Measurements from ENCODE around the gene SNX25.
"Not testable (repeated sequence)": the region's sequence is repeated elsewhere in the genome, so short reads cannot be mapped to it uniquely, and the experiment has no call there.

The SNX25 gene

DNA sequence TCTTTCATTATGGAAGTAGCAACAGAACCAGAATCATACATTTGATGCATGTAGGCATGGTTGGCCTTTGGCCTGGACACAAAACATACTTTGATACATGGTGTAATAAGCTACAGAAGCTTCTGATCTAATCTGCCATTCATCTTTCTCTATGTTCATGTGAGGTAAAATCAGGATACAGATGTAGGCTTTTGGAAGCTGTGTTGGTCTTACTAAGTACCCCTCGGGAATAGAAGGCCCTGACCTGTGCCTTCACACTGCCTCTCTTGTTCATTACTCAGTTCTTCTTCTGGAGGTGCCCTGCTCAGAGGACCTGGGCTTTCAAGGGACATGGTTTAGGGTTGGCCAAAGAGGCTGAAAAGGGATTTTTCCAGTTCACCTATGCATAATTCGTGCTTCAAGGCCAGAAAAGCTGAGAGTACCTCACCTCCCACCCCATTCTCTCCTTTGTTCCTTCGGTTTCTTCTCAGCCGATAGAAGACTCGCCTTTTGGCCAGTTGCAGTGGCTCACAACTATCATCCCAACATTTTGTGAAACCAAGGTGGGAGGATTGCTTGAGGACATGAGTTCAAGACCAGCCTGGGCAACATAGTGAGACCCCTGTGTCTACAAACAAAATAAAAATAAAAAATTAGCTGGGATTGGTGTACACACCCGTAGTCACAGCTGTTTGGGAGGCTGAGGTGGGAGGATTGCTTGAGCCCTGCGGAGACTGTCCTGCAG lies 25.9 kb downstream of the SNX25 start:
- DNase-seq (ENCODE audit: low spot score) = no peak

DNA sequence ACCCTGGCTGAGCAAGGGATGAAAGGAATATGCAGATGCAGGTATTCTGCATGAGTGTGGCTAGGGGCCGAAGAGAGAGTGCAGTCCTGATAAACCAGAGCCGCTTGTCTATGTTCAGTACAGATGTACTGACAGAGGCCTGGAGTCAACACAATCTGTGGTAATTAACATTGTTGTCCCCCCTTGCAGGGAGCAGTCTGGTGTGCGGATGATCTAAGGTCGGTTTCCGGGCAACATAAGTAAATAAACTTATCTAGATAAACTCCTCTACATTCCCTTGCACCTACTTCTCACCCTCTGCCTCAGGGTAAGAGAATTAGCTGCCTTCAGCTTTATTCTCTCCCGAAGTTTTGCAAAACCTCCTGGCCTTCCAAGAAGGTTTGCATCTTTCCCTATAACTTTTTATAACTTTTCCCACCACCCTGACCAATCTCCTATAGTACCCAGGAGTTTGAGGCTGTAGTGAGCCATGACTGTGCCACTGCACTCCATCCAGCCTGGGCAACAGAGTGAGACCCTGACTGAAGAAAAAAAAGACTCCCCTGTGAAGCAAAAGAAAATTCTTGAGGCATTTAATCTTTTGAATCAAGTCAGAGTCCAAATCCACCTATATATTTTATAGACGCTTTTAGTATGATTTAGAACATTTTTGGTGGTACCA lies 26.6 kb downstream of the SNX25 start:
- DNase-seq (ENCODE audit: low spot score) = no peak

DNA sequence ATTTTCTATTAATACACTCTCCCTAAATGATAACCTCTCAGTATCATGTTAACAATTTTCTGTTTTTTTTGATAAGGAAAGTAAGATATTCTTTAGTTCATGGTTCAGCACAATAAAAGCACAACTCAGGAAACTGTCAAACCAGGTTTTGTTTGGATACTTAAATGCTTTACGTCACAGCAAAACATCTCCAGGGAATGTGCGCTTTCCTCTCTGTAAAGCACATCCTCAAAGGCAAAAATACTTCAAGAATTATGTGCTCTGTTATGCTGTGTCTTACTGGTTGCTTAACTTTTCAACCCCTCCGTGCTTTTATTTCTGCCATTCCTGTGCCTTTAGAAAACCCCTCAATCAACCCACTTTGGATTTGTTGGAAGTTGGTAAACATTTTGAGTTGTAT lies 27.8 kb downstream of the SNX25 start:
- no peak for DNase-seq (ENCODE audit: low spot score)

DNA sequence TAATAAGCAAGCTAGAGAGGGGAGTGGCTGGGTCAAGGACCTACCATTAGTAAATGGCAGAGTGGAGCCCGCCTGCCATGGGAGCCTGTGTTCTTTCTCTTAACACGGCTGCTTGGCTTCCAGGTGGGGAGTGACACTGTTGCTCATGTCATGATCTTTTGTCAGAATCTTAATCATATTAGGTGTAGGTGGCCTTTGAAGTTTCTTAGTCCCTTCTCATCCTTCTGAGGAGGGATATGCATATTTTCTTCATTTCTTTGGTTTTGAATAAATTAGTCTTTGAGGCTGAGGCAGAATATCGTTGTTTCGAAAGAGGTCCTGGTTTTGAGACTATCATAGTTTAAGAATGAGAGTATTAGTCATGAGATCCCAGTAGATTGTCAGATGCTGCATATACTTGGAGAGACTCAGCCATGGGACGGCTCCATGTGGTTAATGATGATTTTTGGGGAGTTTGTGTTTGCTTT lies 28.9 kb downstream of the SNX25 start:
- DNase-seq (ENCODE audit: low spot score) = no peak

DNA sequence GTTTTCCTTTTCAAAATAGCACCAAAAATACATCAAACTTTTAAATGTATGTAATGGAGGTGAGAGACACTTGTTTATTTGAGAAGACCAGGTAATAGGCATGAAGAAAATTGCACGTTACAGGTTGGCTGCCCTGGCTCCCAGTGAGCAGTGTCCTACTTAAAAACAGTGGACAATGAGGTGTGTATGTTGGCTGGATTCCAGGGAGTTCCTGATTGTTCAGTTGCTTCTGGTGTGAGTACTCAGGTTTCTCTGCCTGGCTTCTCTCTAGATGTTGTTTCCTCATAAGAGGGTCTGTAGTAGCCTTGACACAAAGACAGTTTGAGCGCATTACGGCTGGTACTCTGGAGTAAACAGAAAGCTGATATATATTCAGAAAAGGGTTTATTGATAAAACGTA lies 29.4 kb downstream of the SNX25 start:
- DNase-seq (ENCODE audit: low spot score) = no peak

DNA sequence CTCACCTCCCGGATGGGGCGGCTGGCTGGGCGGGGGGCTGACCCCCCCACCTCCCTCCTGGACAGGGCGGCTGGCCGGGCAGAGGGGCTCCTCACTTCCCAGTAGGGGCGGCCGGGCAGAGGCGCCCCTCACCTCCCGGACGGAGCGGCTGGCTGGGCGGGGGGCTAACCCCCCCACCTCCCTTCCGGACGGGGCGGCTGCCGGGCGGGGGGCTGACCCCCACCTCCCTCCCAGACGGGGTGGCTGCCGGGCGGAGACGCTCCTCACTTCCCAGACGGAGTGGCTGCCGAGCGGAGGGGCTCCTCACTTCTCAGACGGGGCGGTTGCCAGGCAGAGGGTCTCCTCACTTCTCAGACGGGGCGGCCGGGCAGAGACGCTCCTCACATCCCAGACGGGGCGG lies 31.1 kb downstream of the SNX25 start:
- DNase-seq (ENCODE audit: low spot score) = not testable (repeated sequence)

DNA sequence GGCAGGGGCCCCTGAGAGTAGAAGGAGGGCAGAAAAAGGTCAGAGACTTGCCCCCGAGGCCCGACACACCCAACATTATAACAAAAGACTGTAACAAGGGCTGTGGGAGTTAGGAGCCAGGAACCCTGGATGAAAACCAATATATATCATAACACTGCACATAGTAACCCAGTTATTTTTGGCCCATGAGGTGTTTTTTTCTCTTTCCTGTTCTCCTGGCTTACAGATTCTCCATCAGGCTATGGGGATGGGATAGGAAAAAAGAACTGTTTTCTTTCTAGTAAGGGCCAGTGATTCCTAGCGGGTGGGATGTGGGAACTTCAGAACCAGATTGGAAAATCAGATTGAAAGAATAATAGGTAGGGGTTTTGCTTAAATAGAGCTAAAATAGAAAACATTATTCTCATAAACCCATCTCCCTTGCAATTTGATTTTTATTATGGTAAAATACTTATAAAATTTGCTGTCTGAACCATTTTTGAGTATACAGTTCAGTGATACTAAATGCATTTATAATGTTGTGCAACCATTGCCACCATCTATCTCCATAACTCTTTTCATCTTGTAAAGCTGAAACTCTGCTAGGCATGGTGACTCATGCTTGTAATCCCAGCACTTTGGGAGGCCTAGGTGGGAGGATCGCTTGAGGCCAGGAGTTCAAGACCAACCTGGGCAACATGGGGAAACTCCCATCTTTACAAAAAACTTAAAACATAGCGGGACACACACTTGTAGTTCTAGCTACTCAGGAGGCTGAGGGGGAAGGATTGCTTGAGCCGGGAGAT lies 33.5 kb downstream of the SNX25 start:
- DNase-seq (ENCODE audit: low spot score) = no peak

DNA sequence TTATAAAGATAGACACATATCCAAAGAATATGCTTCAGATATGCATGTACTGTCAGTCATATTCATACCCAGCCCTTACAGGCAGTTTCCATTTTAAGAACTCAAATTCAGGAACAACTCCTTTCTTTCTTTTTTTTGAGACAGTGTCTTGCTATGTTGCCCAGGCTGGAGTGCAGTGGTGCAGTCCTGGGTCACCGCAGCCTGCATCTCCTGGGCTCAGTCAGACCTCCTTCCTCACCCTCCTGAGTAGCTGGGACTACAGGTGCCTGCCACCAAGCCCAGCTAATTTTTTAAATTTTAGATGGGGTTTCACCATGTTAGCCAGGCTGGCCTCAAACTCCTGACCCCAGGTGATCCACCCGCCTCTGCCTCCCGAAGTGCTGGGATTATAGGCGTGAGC lies 34.5 kb downstream of the SNX25 start:
- no peak for DNase-seq (ENCODE audit: low spot score)

DNA sequence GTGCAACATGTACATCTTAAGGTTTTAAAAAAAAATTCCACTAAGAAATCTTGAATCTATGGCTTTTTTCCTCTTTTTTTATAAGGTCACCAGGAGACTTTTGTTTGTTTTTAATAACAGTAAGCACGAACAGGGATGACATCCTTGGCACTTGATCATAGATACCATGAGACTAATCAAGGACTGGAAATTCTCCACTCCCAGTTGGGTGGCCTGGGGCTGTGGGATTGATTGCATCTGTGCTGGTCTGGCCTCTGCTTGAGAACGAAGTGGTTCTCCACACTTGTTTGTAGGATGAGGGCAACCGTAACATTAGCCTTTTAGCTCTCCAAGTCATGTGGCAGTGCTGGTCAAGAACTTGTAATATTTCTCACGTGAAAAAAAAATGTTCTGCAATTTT lies 35.4 kb downstream of the SNX25 start:
- no peak for DNase-seq (ENCODE audit: low spot score)

DNA sequence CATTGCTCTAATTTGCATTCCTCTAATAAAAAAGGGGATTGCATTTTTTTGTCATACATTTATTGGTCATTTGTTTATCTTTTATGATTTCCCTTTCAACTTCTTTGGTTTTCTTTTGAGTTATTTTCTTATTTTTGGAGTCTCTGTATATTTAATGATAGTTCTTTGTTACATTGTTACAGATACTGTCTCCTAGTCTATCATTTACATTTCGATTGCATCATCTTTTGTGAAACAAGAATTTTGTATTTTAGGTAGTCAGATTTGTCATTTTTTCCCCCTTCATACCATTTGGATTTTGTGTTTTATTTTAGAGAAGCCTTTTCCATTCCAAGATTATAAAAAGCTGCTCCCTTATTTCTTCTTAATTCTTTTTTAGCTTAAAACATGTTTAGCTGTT lies 37.1 kb downstream of the SNX25 start:
- DNase-seq (ENCODE audit: low spot score) = no peak

DNA sequence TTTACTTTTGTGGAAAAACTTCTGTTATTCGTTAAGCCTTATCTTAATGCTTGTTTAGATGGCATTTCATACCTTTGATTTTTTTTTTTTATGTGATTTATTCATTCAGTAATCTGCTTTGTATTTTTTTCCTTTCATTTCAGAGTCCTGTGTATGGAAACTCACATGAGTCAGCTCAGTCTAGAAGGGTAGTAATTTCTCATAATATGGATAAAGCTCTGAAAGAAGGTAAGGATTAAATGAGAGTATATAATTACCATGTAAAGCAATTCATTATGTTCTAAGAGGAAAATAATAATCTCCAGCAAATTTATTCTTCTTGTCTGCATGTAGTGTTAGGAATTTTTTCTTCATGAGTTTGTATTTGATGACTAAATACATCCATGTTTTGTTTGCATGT lies 37.8 kb downstream of the SNX25 start:
- no peak for DNase-seq (ENCODE audit: low spot score)

DNA sequence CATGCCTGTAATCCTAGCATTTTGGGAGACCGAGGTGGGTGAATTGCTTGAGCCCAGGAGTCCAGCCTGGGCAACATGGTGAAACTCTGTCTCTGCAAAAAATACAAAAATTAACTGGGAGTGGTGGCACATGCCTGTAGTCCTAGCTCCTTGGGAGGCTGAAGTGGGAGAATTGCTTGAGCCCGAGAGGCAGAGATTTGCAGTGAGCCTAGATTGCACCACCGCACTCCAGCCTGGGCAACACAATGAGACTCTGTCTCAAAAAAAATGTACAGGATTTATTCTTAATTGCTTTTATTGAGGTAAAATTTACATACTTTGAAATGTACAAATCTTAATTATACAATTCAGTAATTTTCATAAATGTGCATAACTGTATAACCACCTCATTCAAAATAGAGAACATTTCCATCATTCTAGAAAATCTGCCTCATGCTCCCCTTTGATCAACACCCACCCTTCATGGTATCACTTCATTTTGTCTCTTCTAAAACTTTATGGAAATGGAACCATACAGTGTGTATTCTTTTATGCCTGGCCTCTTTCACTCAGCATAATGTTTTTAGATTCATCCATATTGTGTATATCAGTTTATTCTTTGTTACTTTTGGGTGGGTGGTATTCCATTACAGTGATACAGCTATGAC lies 39.1 kb downstream of the SNX25 start:
- no peak for DNase-seq (ENCODE audit: low spot score)

DNA sequence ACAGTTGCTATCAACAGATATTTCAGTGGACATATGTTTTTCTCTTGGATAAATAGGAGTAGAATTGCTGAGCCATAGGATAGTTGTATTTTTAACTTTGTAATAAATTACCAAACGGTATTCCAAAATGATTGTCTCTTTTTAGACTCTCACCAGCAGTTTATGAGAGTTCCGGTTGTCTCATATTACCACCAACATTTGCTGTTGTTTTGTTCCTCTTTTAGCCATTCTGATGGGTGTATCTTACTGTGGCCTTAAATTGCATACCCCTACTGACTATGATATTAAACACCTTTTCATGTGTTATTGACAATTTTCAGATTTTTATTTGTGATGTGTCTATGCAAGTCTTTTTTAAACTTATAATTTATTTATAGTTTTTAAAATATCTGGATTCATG lies 39.7 kb downstream of the SNX25 start:
- no peak for DNase-seq (ENCODE audit: low spot score)

DNA sequence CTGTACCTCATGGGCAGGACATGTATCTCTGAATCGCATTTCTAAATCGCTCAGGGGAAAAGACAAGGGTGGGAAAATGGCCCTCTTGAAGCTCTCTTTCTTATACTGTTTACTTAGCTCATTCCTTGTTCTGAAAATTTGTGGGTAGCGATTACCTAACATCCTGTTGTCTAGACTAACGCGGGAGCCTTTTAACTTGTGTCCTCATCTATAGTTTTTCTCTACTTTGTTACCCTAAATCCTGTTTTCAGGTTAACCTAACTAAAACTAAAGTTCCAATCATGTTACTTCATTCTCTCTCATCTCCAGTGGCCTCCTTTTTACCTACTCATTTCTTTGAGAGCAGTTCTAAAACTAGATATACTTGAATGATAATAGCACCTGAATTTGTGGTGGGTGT lies 45.0 kb downstream of the SNX25 start:
- no peak for DNase-seq (ENCODE audit: low spot score)

DNA sequence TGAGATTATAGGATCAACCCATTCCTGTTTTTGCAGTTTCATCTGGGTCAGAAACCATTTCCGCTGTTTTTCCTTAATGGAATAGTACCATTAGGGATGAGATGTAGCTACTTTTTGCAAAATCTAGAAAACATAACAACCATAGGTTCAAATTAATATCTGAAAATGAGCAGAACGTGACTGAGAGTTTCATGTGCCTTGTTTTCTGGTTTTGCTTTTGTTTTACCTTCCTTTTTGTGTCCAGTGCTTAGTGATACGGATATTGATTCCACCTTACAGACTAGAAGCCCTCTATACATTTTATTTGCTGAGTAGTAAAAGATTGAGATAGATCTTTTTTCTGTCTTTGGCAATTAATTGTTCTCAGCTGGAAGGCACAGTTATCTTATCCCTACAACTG lies 46.5 kb downstream of the SNX25 start:
- DNase-seq (ENCODE audit: low spot score) = no peak

DNA sequence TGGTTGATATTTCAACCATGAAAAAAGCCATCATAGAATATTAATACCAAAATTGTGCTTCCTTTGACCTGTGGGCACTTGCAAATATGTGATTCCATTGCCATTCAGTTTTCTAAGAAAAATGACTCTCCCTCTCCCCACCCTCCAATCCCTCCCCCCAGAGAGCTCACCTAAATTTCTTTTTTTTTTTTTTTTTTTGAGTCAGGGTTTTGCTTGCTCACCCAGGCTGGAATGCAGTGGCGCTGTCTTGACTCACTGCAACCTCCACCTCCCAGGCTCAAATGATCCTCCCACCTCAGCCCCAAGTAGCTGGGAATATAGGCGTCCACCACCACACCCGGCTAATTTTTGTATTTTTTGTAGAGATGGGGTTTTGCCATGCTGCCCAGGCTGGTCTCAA lies 47.0 kb downstream of the SNX25 start:
- DNase-seq (ENCODE audit: low spot score) = peak; percentile 33

DNA sequence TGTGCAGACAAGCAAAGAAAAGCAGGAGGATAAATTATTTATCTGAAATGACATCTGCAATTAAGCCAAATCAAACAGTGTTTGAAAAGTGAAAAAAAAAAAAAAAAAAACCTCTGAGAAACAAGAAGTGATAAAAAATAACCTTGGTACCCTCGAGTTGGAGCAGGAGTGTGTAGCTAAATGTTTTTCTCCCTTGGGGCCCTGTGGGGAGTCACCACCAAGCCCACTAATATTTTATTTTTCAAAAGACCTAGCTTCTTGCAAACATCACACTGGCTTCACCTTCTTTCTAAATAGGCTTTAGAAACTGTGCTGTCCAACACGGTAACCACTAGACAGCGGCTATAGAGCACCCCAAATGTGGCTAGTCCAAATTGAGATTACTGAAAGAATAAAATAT lies 47.7 kb downstream of the SNX25 start:
- DNase-seq (ENCODE audit: low spot score) = no peak

DNA sequence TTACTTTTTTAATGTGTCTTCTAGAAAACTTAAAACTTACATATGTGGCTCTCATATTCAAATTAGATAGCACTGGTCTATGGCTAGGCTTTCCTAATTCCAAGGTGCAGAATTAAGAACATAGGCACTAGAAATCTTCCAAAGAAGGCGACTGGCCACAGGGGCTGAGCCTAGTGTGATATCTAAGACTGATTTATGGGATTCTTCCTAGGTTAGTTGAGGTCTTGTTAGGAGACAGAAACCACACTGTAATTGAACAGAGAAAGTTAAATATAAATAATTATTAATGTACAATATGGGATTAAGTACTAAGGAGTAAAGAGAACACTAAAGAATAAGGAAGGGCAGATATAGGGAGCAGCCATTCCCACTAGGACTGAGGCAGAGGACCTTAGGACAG lies 48.3 kb downstream of the SNX25 start:
- DNase-seq (ENCODE audit: low spot score) = no peak

DNA sequence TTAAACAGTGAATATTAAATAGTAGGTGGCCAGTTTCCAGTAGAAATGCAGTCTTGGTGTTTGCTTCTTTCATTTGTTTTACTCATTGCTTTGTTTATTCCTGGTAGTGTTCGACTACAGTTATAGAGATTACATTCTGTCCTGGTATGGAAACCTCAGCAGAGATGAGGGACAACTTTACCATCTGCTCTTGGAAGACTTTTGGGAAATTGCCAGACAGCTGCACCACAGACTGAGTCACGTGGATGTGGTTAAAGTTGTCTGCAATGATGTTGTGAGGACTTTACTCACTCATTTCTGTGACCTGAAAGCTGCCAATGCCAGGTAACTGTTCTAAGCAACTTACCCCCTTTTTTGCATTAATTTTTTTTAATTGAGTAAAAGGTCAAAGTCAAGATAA lies 49.3 kb downstream of the SNX25 start:
- DNase-seq (ENCODE audit: low spot score) = peak; percentile 30

DNA sequence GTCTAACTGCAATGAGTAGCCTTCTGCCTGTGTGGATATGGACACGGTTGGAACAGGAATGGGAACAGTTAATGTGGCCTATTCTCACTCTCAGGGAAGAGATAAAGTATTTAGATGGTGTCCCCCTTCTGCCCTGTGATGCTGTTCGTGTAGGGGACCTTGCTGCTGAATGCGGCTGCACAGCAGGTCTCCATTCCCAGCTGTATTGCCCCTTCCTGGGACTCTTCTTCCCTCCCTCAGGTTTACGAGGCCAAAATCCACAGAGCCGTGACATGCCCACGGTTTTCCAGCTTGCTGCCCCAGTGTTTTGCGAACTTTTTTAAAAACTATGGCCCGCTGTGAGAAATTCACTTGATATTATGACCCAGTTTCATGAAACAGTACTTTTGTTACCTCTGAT lies 50.3 kb downstream of the SNX25 start:
- no peak for DNase-seq (ENCODE audit: low spot score)

DNA sequence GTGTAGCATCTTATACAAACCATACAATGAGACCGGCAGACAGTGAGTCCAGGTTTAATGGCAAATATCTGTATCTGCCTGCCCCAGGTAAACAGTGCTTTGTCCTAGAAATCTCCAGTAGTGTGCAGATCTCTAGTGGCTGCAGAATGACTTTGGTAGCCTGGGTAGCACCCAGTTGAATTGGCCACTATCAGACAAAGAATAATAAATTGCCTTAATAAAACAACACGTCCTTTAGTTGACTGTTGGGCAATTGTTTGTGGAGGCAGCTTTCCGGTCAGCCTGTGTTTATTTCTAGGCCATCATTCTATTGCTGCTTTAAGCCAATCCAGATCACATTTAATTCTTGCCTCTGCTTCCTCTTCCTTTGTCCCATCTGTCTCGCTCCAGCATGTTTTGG lies 52.5 kb downstream of the SNX25 start:
- no peak for DNase-seq (ENCODE audit: low spot score)

DNA sequence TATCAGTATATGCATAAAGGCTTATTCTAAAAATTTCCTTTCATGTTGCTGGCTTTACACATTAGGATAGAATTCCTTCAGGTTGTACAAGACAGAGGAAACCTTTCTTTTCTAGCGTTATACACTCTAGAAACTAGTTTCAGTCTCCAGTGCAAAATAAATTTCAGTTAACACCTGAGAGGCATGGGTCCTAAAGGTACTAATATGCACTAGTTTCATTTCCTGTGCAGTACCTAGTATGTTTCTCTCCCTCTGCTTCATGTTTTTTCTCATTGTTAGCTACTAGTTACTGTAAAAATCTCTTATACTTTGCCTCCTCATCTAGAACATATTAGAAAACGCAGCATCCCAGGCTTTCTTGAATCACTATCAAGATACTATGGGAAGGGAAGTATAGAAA lies 54.0 kb downstream of the SNX25 start:
- no peak for DNase-seq (ENCODE audit: low spot score)

DNA sequence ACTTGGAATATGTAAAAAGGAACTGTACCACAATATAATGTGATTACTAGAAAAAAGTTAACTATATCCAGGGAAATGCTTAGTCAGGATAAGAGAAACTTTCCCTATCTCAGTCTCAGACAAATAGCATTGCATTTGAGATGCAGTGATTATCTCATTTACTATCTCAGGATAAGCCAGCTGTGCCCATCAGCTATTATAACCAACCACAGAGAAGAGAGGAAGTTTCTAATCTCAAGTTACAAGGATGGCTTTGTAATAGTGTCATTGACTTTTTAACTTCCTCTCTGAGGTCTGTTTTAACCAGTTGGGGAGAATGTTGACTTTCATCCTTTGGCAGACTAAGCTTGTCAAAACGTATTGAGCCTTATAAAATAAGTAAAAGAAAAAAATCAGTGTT lies 56.5 kb downstream of the SNX25 start:
- DNase-seq (ENCODE audit: low spot score) = no peak
